Measurements from ENCODE around the gene C2orf72. TPM values are rescaled to one million over a fixed set of nuclear protein-coding genes. Genes with fewer than 3 reads are reported as not detected.

C2orf72 gene
- total and polyA plus RNA-seq, 11 donors, result 0.07 to 0.20 (median 0.08) TPM; not detected in 5

DNA sequence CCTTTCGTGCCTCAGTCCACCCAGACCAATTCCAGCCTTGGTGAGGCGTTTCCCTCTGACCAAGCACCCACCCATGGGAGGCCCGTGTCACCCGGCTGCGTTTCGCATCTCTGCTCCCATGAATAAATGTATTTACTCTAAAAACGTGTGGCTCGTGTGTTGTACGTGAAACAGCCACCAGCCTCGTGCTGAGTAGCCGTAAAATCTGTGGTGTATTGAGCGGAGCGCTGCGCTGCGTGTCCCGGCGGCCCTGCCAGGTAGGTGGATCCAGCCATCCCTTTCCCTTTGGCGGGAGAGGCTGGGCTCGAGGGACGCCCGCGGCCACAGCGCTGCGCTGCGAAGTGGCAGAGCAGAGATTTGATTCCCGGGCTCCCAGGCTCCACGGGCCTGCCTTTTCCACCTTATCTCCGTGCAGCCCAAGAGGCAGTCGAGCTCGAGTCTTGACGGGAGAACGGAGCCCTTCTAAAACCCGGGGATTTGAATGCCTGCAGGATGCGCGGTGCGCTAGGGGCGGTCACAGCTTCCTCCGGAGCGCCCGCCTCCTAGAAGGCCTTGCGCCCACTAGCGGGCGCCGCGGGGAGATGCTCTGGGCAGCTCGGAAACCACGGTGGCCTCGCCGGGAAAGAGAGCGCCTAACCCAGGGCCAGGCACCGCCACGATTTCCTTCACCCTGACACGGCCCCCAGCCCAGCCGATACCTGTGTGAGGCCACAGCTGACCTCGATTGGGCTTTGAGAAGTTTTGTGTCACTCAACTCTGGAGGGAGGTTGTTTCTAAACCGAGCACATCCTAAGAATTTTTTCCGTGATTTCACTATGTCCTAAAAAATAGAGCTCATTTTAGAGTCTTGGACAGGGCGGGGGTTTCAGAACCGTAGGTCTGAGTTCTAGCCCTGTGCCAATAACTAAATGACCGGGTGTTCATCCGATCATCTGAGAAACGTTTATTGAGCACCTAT lies 15.4 kb downstream of the C2orf72 start:
- intact Hi-C loops (cut with DNase I), result loop anchor here in 3 of 10 donors (5.0 to 10.0 kb wide), 3 partner anchors 148 to 228 kb away; no protein-coding TSS in a partner anchor
- Histone ChIP-seq H3K9me3 (no peaks in the 10 kb centered on the region), H3K27me3 (peaks cover 0 to 11% (median 0%) of the 10 kb centered on the region in 9 donors), H3K36me3 (peaks cover 0 to 5% (median 0%) of the 10 kb centered on the region in 9 donors), H3K4me1 (peaks cover 0 to 16% (median 8%) of the 10 kb centered on the region in 12 donors), H3K27ac (peak overlapping the region in 6 of 12 donors; percentile 4 to 62 (median 39)), H3K4me3 (peak overlapping the region; percentile 31 to 77 (median 66))
- DNase-seq, result peak; percentile 80 to 91 (median 82)
- WGBS, 4 donors, result 7 to 15% (median 8%) methylated on average over 39 to 62 of the region's 62 CpGs
- peak; percentile 74 to 85 (median 82) for ATAC-seq
- TF ChIP-seq POLR2A (IDR thresholded peaks at IDR 0.05), result no peak
- TF ChIP-seq, protein P1, sequence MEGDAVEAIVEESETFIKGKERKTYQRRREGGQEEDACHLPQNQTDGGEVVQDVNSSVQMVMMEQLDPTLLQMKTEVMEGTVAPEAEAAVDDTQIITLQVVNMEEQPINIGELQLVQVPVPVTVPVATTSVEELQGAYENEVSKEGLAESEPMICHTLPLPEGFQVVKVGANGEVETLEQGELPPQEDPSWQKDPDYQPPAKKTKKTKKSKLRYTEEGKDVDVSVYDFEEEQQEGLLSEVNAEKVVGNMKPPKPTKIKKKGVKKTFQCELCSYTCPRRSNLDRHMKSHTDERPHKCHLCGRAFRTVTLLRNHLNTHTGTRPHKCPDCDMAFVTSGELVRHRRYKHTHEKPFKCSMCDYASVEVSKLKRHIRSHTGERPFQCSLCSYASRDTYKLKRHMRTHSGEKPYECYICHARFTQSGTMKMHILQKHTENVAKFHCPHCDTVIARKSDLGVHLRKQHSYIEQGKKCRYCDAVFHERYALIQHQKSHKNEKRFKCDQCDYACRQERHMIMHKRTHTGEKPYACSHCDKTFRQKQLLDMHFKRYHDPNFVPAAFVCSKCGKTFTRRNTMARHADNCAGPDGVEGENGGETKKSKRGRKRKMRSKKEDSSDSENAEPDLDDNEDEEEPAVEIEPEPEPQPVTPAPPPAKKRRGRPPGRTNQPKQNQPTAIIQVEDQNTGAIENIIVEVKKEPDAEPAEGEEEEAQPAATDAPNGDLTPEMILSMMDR (IDR thresholded peaks at IDR 0.05), result peak; percentile 85 to 99 (median 94)

- peaks cover 0 to 8% (median 0%) of the 10 kb centered on the region in 9 donors for H3K27me3 ChIP-seq
- DNase-seq, result no peak
- WGBS, 4 donors, result 75 to 80% (median 77%) methylated on average over 6 of the region's 6 CpGs
- H3K4me1 ChIP-seq, result peaks cover 0 to 27% (median 19%) of the 10 kb centered on the region in 12 donors
- ATAC-seq, result no peak
- H3K9me3 ChIP-seq, result no peaks in the 10 kb centered on the region
- TF ChIP-seq, protein P1 (IDR thresholded peaks at IDR 0.05), result no peak
- no peak for TF ChIP-seq POLR2A (IDR thresholded peaks at IDR 0.05)
- no peak overlapping the region for H3K4me3 ChIP-seq
- intact Hi-C loops (cut with DNase I), result loop anchor here in 3 of 10 donors (5.0 to 10.0 kb wide), 3 partner anchors 149 to 229 kb away; no protein-coding TSS in a partner anchor
- H3K27ac ChIP-seq, result no peak overlapping the region
- peaks cover 0 to 5% (median 0%) of the 10 kb centered on the region in 9 donors for H3K36me3 ChIP-seq
These were observed 16.5 kb downstream of the C2orf72 start for GRCh38 chr2:231053846-231054245.

- WGBS, 4 donors, result 0 to 1% (median 0%) methylated on average over 17 to 73 of the region's 73 CpGs
These were observed 19.4 kb downstream of the C2orf72 start, which contains the start of gene PSMD1 for GRCh38 chr2:231056453-231057416. PSMD1 (plus strand) TSS chr2:231056867; CDS start chr2:231057026, 159 bp downstream.

More at GRCh38 chr2:231056453-231057416, 19.4 kb downstream of the C2orf72 start, which contains the start of gene PSMD1:
- peak in 1 of 2 donors; percentile 42 for TF ChIP-seq POLR2A (IDR thresholded peaks at IDR 0.05)
- TF ChIP-seq, protein P1 (IDR thresholded peaks at IDR 0.05), result peak; percentile 91 to 99 (median 97)
- no peaks in the 10 kb centered on the region for H3K9me3 ChIP-seq
- H3K4me3 ChIP-seq, result peak within 1 kb of the TSS; percentile 71 to 100 (median 91)
- peaks cover 0 to 42% (median 32%) of the 10 kb centered on the region in 12 donors for H3K4me1 ChIP-seq
- ATAC-seq (peak; percentile 85 to 92 (median 90)), DNase-seq (peak; percentile 92 to 95 (median 93))
- H3K27me3 ChIP-seq, result no peaks in the 10 kb centered on the region
- intact Hi-C loops (cut with DNase I), result loop anchor here in 2 of 10 donors (10.0 kb wide), 2 partner anchors 152 to 232 kb away; no protein-coding TSS in a partner anchor
- peak within 1 kb of the TSS; percentile 90 to 99 (median 93) for H3K27ac ChIP-seq
- peaks cover 0 to 10% (median 6%) of the 10 kb centered on the region in 9 donors for H3K36me3 ChIP-seq

Data from heart left ventricle (tissue), 16 donors.